DND-41 (cell line): ENCODE results near the gene TNFRSF9.

Experiments
- ATAC-seq: fragments of 200-7000 bp; cut with Tn5 transposase; 3 replicates; pipeline ENCODE4 v1.9.1; 2021; ENCODE audit warnings: low read depth; ENCODE audit not compliant: insufficient read depth
- DNase-seq: peaks from one replicate; pipeline ENCODE4 v3.0.0-alpha.2; 2020
- H2AFZ ChIP-seq: 2 replicates; pipeline ENCODE4 v1.6.0; 2012; ENCODE audit warnings: low read depth, low read length
- H3K27ac ChIP-seq: 2 replicates; pipeline ENCODE4 v1.5.1; 2012; ENCODE audit warnings: low read length, inconsistent platforms
- H3K27me3 ChIP-seq: fragments of 200-600 bp; sonication (generic); 2 replicates; pipeline ENCODE4 v1.6.0; 2012; ENCODE audit warnings: low read length, mild to moderate bottlenecking, inconsistent platforms; ENCODE audit not compliant: insufficient read depth, poor library complexity
- H3K36me3 ChIP-seq: 2 replicates; pipeline ENCODE4 v1.5.1; 2012; ENCODE audit warnings: low read length, inconsistent platforms; ENCODE audit not compliant: insufficient read depth
- H3K4me1 ChIP-seq: 2 replicates; pipeline ENCODE4 v1.5.1; 2012; ENCODE audit warnings: mild to moderate bottlenecking, low read length; ENCODE audit not compliant: insufficient read depth
- H3K4me2 ChIP-seq: 2 replicates; pipeline ENCODE4 v1.6.0; 2012; ENCODE audit warnings: mild to moderate bottlenecking, moderate library complexity, low read length, inconsistent platforms; ENCODE audit not compliant: insufficient read depth
- H3K4me3 ChIP-seq, 2 experiments: fragments of 200-600 bp in 1 of 2; shearing (Covaris generic) in 1 of 2; 2 replicates each; pipeline ENCODE4 v1.5.1; 2012 to 2016; ENCODE audit warnings: inconsistent platforms in 2 of 2, low read length in 2 of 2, mild to moderate bottlenecking in 2 of 2, low read depth in 1 of 2, moderate library complexity in 1 of 2
- H3K79me2 ChIP-seq: 2 replicates; pipeline ENCODE4 v1.6.0; 2012; ENCODE audit warnings: low read length, inconsistent platforms; ENCODE audit not compliant: insufficient read depth
- H3K9ac ChIP-seq: 2 replicates; pipeline ENCODE4 v1.6.0; 2012; ENCODE audit warnings: low read depth, mild to moderate bottlenecking, inconsistent platforms, low read length, moderate library complexity
- H3K9me3 ChIP-seq: 2 replicates; pipeline ENCODE4 v1.5.1; 2012; ENCODE audit warnings: low read length, moderate library complexity, mild to moderate bottlenecking, inconsistent platforms; ENCODE audit not compliant: insufficient read depth, severe bottlenecking
- H4K20me1 ChIP-seq: 2 replicates; pipeline ENCODE4 v1.6.0; 2012; ENCODE audit warnings: low read length; ENCODE audit not compliant: insufficient read depth
- CTCF ChIP-seq: IDR thresholded peaks from 2 replicates; pipeline ENCODE4 v1.5.1; 2012; ENCODE audit warnings: borderline replicate concordance, low read length, moderate library complexity, mild to moderate bottlenecking; ENCODE audit not compliant: poor library complexity, severe bottlenecking; ENCODE audit errors: extremely low read depth
- EZH2 ChIP-seq: IDR thresholded peaks from 3 replicates; pipeline ENCODE4 v1.6.1; 2012; ENCODE audit warnings: borderline replicate concordance, low read depth, mild to moderate bottlenecking, moderate library complexity, low read length, inconsistent platforms; ENCODE audit not compliant: severe bottlenecking

The TNFRSF9 gene

GRCh38 chr1:7943251-7943650 is 2.6 kb upstream of the TNFRSF9 start:
- H3K27ac ChIP-seq = no peak overlapping the region

GRCh38 chr1:7942214-7942921 is 1.7 kb upstream of the TNFRSF9 start:
- Histone ChIP-seq H3K27me3 (peaks cover 36% of the 10 kb centered on the region), H3K9me3 (no peaks in the 10 kb centered on the region), H3K36me3 (no peaks in the 10 kb centered on the region), H3K4me2 (no peak overlapping the region), H4K20me1 (no peaks in the 10 kb centered on the region), H2AFZ (no peak overlapping the region), H3K79me2 (no peaks in the 10 kb centered on the region), H3K27ac (no peak overlapping the region), H3K4me3 (no peak overlapping the region), H3K9ac (no peak overlapping the region), H3K4me1 (no peaks in the 10 kb centered on the region)
- DNase-seq = no peak
- no peak for TF ChIP-seq CTCF
- no peak for TF ChIP-seq EZH2
- ATAC-seq = no peak

More at GRCh38 chr1:7943251-7943650, 2.6 kb upstream of the TNFRSF9 start:
- no peak for TF ChIP-seq CTCF
- no peak for TF ChIP-seq EZH2
- Histone ChIP-seq H2AFZ (no peak overlapping the region), H3K27me3 (peaks cover 34% of the 10 kb centered on the region), H3K79me2 (no peaks in the 10 kb centered on the region), H3K4me2 (no peak overlapping the region), H3K9me3 (no peaks in the 10 kb centered on the region), H3K4me1 (no peaks in the 10 kb centered on the region), H3K9ac (no peak overlapping the region), H4K20me1 (no peaks in the 10 kb centered on the region), H3K36me3 (no peaks in the 10 kb centered on the region), H3K4me3 (no peak overlapping the region)
- no peak for DNase-seq
- ATAC-seq = no peak

GRCh38 chr1:7941437-7941793 is 776 bp upstream of the TNFRSF9 start:
- TF ChIP-seq CTCF (no peak), EZH2 (no peak)
- no peaks in the 10 kb centered on the region for H4K20me1 ChIP-seq
- H3K36me3 ChIP-seq = no peaks in the 10 kb centered on the region
- no peak overlapping the region for H3K4me3 ChIP-seq
- no peak for DNase-seq
- no peaks in the 10 kb centered on the region for H3K9me3 ChIP-seq
- H3K79me2 ChIP-seq = no peaks in the 10 kb centered on the region
- no peak overlapping the region for H2AFZ ChIP-seq
- H3K27ac ChIP-seq = no peak overlapping the region
- no peak for ATAC-seq
- no peaks in the 10 kb centered on the region for H3K4me1 ChIP-seq
- no peak overlapping the region for H3K9ac ChIP-seq
- H3K4me2 ChIP-seq = no peak overlapping the region
- peaks cover 36% of the 10 kb centered on the region for H3K27me3 ChIP-seq
